HG03521 (cell line): ENCODE data around the gene HIVEP3.

ENCODE experiments used
- ATAC-seq: cut with Tn5 transposase; IDR thresholded peaks from one replicate; pipeline ENCODE4 v1.9.1; 2021; ENCODE audit warnings: mild to moderate bottlenecking, moderate library complexity; ENCODE audit not compliant: unreplicated experiment

HIVEP3 gene

DNA sequence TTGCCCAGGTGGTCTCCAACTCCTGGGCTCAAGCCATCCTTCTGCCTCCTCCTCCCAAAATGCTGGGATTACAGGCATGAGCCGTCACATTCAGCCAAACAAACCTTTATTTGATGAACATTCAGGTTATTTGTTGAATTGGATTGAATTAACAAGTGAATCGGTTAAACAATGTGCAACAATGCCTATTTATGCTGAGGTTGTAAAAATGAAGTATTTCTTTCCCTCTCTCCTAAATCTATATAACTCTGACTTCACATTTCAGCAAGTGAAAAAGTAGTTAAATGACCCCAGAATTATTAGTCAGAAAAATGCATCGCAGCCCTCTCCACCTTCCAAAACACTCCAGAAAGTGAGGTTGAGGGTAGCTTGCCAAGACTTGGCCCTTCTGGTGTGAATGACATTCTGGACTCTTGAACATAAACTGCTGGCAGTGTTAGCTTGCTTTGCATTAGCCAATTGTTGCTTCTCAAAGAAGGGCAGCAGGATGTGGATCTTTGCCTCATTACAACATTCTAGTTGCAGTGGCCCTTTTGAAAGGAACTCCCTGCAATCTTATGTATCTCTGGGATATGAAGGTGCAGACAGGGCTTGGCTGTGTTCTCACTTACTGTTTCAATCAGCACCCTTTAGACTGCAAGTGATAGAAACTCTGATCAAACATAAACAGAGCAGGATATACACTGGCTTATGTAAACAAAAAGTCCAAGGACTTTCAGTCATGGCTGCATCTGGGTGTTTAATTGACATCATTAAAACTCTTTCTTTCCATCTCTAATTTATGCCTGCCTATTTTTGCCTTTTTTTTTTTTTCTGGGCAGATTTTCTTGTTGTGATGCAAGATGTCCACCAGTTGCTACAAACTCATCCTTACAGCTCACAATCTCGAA lies 456.7 kb downstream of the HIVEP3 start:
- no peak for ATAC-seq

DNA sequence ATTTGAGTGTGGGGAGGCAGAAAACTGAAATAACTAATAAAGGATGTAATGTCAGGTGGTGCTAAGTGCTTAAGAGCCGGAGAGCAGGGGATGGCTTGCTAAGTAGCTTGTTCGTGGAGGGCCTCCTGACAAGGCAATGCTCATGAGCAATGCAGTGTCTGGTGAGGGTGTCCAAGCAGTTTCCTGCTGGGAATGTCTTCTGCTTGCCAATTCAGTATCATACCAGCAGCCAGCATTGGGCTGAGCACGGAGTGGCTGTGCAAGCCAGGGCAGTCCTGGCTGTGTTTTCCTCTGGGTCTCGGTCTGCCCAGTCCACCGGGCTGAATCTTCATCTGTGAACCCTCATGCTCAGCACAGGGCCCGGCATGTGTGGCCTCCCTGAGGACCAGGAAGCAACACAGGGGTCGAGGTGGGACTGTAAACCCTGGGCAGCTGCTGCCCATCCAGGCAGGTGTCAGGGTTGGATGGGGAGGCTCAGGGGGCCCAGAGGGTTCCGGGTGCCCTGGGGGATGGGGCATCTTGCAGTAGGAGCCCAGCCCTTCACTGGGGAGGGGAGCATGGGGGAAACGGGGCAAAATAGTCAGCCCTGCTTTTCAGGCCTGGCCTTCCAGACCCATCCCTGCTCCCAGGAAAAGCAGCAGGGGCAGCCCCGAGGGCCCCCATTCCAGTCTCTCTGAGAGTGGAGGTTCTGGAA lies 461.7 kb downstream of the HIVEP3 start:
- ATAC-seq = no peak
